Limb (tissue), 2 donors: Measurements from ENCODE around the gene GPN3.
"Not testable (repeated sequence)": the region's sequence is repeated elsewhere in the genome, so short reads cannot be mapped to it uniquely, and the experiment has no call there.

Source experiments
- DNase-seq, 2 donors: peaks; one replicate each; pipeline ENCODE4 v3.0.0-alpha.2; 2016; ENCODE audit errors: extremely low spot score in 2 of 2

Gene GPN3

DNA sequence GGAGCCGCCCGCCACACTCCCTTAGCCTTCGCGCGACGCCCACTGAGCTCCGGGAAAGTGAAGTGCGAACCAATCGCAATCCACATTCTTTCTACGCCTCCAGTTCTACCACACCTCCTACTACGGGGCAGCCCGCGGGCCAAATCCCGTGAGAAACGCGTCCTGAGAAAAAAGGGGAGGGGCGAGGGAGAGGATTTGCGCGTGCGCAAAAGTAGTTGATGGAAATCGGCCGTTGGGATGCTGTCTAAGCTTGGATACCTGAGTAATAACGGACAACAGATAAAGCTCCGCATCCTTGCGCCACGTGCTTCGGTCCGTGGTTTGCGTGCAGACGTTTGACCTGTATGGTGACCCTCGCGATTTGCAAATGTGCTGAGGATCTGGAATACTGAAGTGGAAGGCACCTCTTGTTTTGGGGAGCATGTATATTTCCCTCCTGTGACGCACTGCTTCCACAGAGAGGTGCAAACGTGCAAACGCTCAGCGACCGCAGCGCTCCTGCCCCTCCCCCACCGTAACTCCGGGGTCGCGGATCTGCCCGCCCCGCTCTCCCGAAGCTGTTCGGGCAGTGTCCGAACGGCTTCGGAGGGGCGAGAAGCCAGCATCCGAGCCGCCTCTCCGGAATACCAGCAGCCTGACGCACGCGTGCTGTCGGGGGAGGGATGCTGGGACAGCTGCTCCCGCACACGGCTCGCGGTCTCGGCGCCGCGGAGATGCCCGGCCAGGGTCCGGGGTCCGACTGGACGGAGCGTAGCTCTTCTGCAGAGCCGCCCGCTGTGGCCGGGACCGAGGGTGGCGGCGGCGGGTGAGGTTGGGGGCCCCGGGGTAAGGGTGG, at the start of gene GPN3, which contains the start of gene FAM216A:
Gene GPN3 (minus strand): TSS at position 44 of the 835 bp plus-strand sequence. CDS start 54 bp downstream, outside the sequence.
Gene FAM216A (plus strand): TSS at position 632 of the 835 bp plus-strand sequence. CDS start 31 bp downstream, at position 663.
- peak; percentile 98 for DNase-seq

- DNase-seq, result no peak
Observed at GRCh38 chr12:110516995-110517394, 48.9 kb upstream of the GPN3 start.

- no peak for DNase-seq
Observed at GRCh38 chr12:110514363-110514762, 46.3 kb upstream of the GPN3 start.

DNA sequence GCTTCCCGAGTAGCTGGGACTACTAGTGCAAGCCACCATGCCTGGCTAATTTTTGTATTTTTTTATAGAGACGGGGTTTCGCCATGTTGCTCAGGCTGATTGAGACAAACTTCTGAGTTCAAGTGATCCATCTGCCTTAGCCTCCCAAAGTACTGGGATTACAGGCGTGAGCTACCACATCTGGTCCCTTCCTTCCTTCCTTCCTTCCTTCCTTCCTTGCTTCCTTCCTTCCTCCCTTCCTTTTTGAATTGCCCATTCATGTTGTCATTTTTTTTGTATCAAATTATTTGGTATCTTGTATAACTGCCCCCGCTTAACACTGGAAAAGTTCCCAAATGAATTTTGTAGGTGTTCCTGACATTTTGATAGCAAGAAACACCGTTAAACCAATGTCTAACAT, 45.8 kb upstream of the GPN3 start:
- no peak for DNase-seq

DNA sequence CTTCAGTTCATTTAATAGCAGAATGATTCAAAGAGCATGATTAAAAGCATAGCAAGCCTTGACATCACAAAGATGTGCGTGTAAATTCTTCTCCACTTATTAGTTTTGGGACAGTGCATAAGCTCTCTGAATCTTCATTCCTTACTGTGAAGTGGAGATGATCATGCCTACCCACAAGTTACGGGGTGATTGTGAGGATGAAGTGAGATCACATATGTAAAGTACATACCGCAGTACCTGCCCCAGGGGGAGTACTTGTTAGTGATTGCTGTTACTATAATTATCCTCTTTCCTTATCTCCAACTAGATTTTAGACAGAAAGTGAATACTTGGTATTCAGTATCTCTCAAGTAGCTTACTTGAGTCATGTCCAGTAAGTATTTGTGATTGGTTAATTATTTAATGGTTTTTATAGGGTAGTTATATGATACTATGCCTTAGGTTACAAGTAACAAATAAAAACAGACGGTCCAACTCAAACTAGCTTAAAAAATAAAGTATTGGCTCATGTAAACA, 40.1 kb upstream of the GPN3 start:
- no peak for DNase-seq

DNA sequence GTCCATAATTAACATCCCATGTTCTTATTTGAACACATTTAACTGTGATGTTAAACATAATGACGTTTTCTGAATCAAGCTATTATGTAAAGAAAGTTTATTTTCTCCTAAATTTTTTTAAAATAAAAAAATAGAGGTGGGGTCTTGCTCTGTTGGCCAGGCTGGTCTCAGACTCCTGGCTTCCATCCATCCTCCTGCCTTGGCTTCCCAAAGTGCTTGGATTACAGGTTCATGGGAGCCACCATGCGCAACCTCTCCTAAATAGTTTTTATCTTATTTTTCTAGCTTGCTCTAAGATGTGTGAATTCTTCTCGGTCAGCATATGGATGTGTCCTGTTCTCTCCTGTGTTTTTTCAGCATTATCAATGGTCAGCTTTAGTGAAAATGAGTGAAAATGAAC, 37.3 kb upstream of the GPN3 start:
- no peak for DNase-seq

- no peak for DNase-seq
Observed at GRCh38 chr12:110503432-110503831, 35.4 kb upstream of the GPN3 start.

GRCh38 chr12:110501752-110502738, 34.0 kb upstream of the GPN3 start, which contains the start of the genes RAD9B and VPS29:
Gene RAD9B (plus strand): TSS chr12:110502331. CDS start chr12:110502338, 7 bp downstream.
Gene VPS29 (minus strand): TSS chr12:110502111. CDS start chr12:110502051, 60 bp downstream.
- peak; percentile 97 to 98 for DNase-seq

- DNase-seq, result peak in 1 of 2 donors; percentile 36
Observed at GRCh38 chr12:110501399-110501751, 33.3 kb upstream of the GPN3 start.

DNA sequence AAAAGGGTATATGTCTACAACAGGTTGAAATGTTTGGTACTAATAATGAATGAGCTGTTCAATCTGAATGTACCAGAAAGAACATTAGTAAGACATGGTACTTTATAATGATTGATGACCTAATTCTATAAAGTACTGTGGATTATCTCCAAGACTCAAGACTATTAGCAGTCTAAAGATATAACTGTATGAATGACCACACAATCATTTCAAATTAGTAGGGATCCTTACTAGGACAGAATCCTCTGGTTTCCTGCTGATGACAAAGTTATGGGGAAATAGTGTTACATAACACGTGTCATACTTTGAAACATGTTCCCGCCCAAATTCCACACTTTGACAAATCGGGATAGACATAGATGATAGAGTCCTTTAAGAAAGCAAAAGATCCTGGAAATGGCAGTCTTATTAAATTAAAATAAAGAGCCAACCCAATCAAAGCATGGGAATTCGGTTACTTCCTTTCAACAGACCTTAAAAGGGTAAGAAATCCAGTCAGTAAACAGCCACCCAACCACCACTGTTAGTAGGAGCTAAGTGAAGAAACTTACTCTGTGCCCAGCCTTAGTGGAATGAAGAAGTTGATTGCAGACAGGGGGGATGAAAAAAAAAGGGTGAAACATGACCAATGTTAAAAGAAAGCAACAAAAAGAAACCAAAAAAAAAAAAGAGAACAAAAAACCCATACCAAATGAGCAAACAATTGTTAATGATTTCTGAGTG, 31.1 kb upstream of the GPN3 start:
- no peak for DNase-seq

DNA sequence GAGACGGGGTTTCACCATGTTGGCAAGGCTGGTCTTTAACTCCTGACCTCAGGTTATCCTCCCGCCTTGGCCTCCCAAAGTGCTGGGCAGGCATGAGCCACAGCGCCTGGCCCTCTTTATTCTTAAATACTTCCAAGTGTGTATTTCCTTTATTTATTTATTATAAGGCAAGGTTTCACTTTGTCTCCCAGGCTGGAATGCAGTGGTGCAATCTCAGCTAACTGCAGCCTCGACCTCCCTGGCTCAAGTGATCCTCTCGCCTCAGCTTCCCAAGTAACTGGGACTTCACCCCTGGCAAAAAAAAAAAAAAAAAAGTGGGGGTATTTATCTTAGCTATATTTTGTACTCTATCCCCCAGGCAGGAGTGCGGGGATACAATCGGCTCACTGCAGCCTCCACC, 7.4 kb upstream of the GPN3 start:
- no peak for DNase-seq

- no peak for DNase-seq
Observed at GRCh38 chr12:110467847-110468213, 227 bp downstream of the GPN3 start.

DNA sequence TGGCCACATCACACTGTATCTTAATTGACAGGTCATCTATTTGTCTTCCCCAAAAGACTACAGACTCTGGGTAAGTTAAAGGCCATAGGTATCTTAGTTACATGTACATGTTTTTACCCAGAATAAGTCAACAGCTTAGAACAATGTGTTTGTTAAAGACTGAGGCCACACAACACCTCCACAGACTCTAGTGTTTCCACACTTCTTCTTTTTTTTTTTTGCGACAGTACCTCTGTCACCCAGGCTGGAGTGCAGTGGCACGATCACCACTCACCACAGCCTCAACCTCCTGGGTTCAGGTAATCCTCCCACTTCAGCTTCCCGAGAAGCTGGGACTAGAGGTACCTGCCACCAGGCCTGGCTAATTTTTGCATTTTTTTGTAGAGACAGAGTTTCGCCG, 1.3 kb downstream of the GPN3 start:
- DNase-seq, result no peak

- DNase-seq, result not testable (repeated sequence)
Observed at GRCh38 chr12:110465765-110466164, 2.3 kb downstream of the GPN3 start.

DNA sequence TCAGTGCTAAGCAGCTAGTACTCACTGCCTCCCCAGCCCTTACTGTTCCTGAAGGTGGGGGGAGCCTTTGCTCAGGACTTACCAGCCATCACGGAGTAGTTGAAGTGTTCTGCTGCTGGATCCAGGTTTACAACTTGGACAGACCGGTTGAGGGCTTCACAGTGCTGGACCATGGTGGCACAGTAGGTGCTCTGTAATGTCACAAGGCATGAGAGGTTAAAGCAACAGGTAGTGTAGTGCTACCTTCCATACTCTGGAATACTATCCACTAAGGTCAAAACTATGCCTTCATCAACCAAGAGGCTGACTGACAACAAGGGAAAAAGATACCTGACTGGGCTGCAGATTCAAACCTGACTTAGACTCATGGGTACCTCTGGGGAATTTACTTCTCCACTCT, 3.0 kb downstream of the GPN3 start:
- no peak for DNase-seq

- DNase-seq, result not testable (repeated sequence)
Observed at GRCh38 chr12:110461189-110461588, 6.9 kb downstream of the GPN3 start.

DNA sequence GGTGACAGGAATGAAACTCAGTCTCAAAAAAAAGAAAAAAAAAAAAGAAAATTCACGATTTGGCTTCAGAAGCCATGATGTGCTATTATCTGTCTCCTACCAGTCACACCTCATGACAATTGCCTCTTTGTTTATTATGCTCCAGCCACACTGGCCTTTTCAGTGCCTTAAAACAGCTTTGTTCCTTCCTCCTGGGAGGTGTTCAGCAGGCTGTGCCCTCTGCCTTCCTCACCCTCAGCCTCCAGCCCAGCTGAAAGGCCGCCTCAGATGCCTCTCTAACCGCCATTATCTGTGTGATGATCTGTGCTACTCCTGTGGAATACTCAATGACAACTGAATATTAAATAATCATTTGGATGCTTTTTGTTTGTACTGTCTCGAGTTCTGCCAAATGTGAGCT, 9.3 kb downstream of the GPN3 start:
- no peak for DNase-seq

DNA sequence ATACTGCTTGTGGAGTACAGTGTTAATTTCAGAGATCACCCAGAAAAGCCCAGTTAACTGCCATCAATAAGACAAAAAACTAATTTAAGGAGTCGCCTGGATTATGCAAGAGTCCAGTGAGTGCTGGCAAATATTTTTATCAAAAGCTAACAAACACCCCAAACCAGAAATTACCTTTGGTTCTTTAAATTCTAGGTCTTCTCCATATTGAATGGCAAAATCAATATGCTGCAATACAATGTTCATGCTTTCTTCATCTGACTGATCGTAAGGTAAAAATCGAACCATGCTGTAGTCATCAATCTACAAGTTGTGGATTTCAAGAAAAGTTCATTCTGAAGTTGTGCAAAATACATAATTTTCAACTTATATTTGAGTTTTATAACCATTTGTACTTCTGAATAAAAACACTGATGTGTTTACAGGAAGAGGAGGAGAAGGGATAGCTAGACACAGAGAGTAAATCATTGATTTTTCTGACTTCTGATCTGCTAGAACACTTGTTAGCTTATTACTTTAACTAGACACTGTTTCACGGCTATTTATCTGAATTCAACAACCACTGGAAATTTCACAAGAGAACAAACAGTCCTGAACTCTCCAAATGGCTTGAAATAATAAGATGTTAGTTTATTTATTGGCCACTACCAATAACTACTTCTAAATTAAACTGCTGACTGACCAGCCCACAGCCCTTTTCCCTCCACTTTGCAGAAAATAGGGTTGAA, 14.3 kb downstream of the GPN3 start:
- no peak for DNase-seq

DNA sequence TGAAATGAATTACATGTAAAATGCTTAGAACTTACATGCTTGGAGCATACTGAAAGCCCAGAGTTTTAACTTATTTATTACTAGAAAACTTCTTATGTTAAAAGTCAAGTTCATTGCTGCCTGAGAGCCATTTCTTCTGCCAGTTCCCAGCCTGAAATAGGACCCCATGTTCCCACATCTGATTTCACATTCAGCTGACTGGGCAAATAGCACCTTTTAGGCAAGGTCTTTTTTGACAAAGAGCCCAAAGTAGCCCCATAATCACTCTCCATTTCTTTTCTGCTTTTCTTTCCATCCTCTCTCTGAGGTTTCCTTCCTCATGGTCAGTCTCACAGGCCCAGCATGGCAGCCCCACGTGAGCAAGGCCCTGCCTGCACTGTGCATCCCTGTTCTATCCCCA, 16.8 kb downstream of the GPN3 start:
- no peak for DNase-seq

- peak; percentile 96 to 100 for DNase-seq
Observed at GRCh38 chr12:110449799-110450497, 18.1 kb downstream of the GPN3 start, which contains the start of gene ARPC3. Gene ARPC3 (minus strand): TSS chr12:110450337. CDS start chr12:110450260, 77 bp downstream.
